ENCODE measurements around the gene FNBP1. TPM values are rescaled to one million over a fixed set of nuclear protein-coding genes. Genes with fewer than 3 reads are reported as not detected.
"Not testable (repeated sequence)": the region's sequence is repeated elsewhere in the genome, so short reads cannot be mapped to it uniquely, and the experiment has no call there.

The FNBP1 gene
- total and polyA plus RNA-seq, 4 donors: 16.0 to 94.3 (median 29.5) TPM

- 63 to 83% methylated on average over 5 of the region's 5 CpGs for WGBS, 2 donors
- TF ChIP-seq CTCF (IDR thresholded peaks at IDR 0.05; ENCODE audit: control extremely low read depth, extremely low read depth): no peak
- no peaks in the 10 kb centered on the region for H3K9me3 ChIP-seq (ENCODE audit: control insufficient read depth in 4 of 4, insufficient read depth in 3 of 4, low read length in 3 of 4)
- ATAC-seq (ENCODE audit: insufficient read depth, low FRiP score): no peak
- no peak overlapping the region for H3K4me3 ChIP-seq
- peaks cover 0 to 5% (median 2%) of the 10 kb centered on the region in 4 donors for H3K36me3 ChIP-seq (ENCODE audit: control insufficient read depth in 4 of 4, insufficient read depth in 4 of 4, low read length in 4 of 4)
- no peak overlapping the region for H3K9ac ChIP-seq (ENCODE audit: insufficient read depth in 1 of 2, low read length in 2 of 2)
- no peak overlapping the region for H3K27ac ChIP-seq (ENCODE audit: low read depth in 1 of 2, low read length in 1 of 2)
- peaks cover 0 to 8% (median 0%) of the 10 kb centered on the region in 5 donors for H3K4me1 ChIP-seq (ENCODE audit: control insufficient read depth in 5 of 5, insufficient read depth in 5 of 5, low read length in 5 of 5)
- DNase-seq: no peak
- no peaks in the 10 kb centered on the region for H3K27me3 ChIP-seq (ENCODE audit: control insufficient read depth in 3 of 3, insufficient read depth in 3 of 3, low read length in 2 of 3)
Measured at GRCh38 chr9:129998491-129999140, 44.4 kb downstream of the FNBP1 start.

GRCh38 chr9:129997706-129998105 lies 45.3 kb downstream of the FNBP1 start:
- H3K9me3 ChIP-seq (ENCODE audit: control insufficient read depth in 4 of 4, insufficient read depth in 3 of 4, low read length in 3 of 4); H3K36me3 ChIP-seq (ENCODE audit: control insufficient read depth in 4 of 4, insufficient read depth in 4 of 4, low read length in 4 of 4); H3K4me3 ChIP-seq; ATAC-seq (ENCODE audit: insufficient read depth, low FRiP score); H3K9ac ChIP-seq (ENCODE audit: insufficient read depth in 1 of 2, low read length in 2 of 2); H3K27ac ChIP-seq (ENCODE audit: low read depth in 1 of 2, low read length in 1 of 2); H3K4me1 ChIP-seq (ENCODE audit: control insufficient read depth in 5 of 5, insufficient read depth in 5 of 5, low read length in 5 of 5); H3K27me3 ChIP-seq (ENCODE audit: control insufficient read depth in 3 of 3, insufficient read depth in 3 of 3, low read length in 2 of 3): not testable (repeated sequence)
- DNase-seq: peak in 2 of 3 donors; percentile 32 to 37
- 96% methylated on average over 3 of the region's 3 CpGs for WGBS, 2 donors

GRCh38 chr9:129996161-129996830 lies 46.7 kb downstream of the FNBP1 start:
- peaks cover 0 to 11% (median 0%) of the 10 kb centered on the region in 5 donors for H3K4me1 ChIP-seq (ENCODE audit: control insufficient read depth in 5 of 5, insufficient read depth in 5 of 5, low read length in 5 of 5)
- peaks cover 0 to 5% (median 0%) of the 10 kb centered on the region in 4 donors for H3K36me3 ChIP-seq (ENCODE audit: control insufficient read depth in 4 of 4, insufficient read depth in 4 of 4, low read length in 4 of 4)
- H3K27ac ChIP-seq (ENCODE audit: low read depth in 1 of 2, low read length in 1 of 2): peak overlapping the region in 1 of 2 donors; percentile 93
- ATAC-seq (ENCODE audit: insufficient read depth, low FRiP score) (no peak), DNase-seq (no peak)
- 28 to 62% methylated on average over 7 of the region's 7 CpGs for WGBS, 2 donors
- no peak overlapping the region for H3K4me3 ChIP-seq
- no peaks in the 10 kb centered on the region for H3K9me3 ChIP-seq (ENCODE audit: control insufficient read depth in 4 of 4, insufficient read depth in 3 of 4, low read length in 3 of 4)
- no peak overlapping the region for H3K9ac ChIP-seq (ENCODE audit: insufficient read depth in 1 of 2, low read length in 2 of 2)
- no peaks in the 10 kb centered on the region for H3K27me3 ChIP-seq (ENCODE audit: control insufficient read depth in 3 of 3, insufficient read depth in 3 of 3, low read length in 2 of 3)
- TF ChIP-seq CTCF (IDR thresholded peaks at IDR 0.05; ENCODE audit: control extremely low read depth, extremely low read depth): no peak

- TF ChIP-seq CTCF (IDR thresholded peaks at IDR 0.05; ENCODE audit: control extremely low read depth, extremely low read depth): no peak
- Histone ChIP-seq H3K27ac (ENCODE audit: low read depth in 1 of 2, low read length in 1 of 2) (peak overlapping the region in 1 of 2 donors; percentile 93), H3K9me3 (ENCODE audit: control insufficient read depth in 4 of 4, insufficient read depth in 3 of 4, low read length in 3 of 4) (no peaks in the 10 kb centered on the region), H3K4me1 (ENCODE audit: control insufficient read depth in 5 of 5, insufficient read depth in 5 of 5, low read length in 5 of 5) (peaks cover 0 to 11% (median 0%) of the 10 kb centered on the region in 5 donors), H3K27me3 (ENCODE audit: control insufficient read depth in 3 of 3, insufficient read depth in 3 of 3, low read length in 2 of 3) (no peaks in the 10 kb centered on the region), H3K4me3 (no peak overlapping the region), H3K9ac (ENCODE audit: insufficient read depth in 1 of 2, low read length in 2 of 2) (no peak overlapping the region), H3K36me3 (ENCODE audit: control insufficient read depth in 4 of 4, insufficient read depth in 4 of 4, low read length in 4 of 4) (peaks cover 0 to 5% (median 0%) of the 10 kb centered on the region in 4 donors)
- no peak for DNase-seq
- ATAC-seq (ENCODE audit: insufficient read depth, low FRiP score): no peak
- 28 to 30% methylated on average over 5 of the region's 5 CpGs for WGBS, 2 donors
Measured at GRCh38 chr9:129995409-129996160, 47.4 kb downstream of the FNBP1 start.
